Neural cell (in vitro differentiated cells): ENCODE data around the gene LRFN5. TPM values are rescaled to one million over a fixed set of nuclear protein-coding genes. Genes with fewer than 3 reads are reported as not detected.

Experiments
- H2AFZ ChIP-seq: fragments of 200-600, 300-800 bp; sonication (generic), shearing (Covaris generic); 2 replicates; pipeline ENCODE4 v1.6.0; 2014; ENCODE audit warnings: low read depth, mild to moderate bottlenecking, antibody characterized with exemption, low read length, moderate library complexity
- H3F3A ChIP-seq: fragments of 200-600 bp; shearing (Covaris generic); 2 replicates; pipeline ENCODE4 v1.6.1; 2016; ENCODE audit warnings: mild to moderate bottlenecking, moderate library complexity, mixed read lengths, antibody characterized with exemption, low read length; ENCODE audit not compliant: insufficient read depth, poor library complexity, severe bottlenecking
- H3K27ac ChIP-seq: fragments of 200-600, 300-800 bp; sonication (generic), shearing (Covaris generic); 2 replicates; pipeline ENCODE4 v1.5.1; 2014; ENCODE audit warnings: mild to moderate bottlenecking, low read length, moderate library complexity
- H3K27me3 ChIP-seq: fragments of 300-800, 200-600 bp; sonication (generic), shearing (Covaris generic); 2 replicates; pipeline ENCODE4 v1.6.0; 2014; ENCODE audit warnings: mild to moderate bottlenecking, low read depth, low read length, moderate library complexity; ENCODE audit not compliant: insufficient read depth
- H3K36me3 ChIP-seq: fragments of 300-800, 200-600 bp; sonication (generic), shearing (Covaris generic); 2 replicates; pipeline ENCODE4 v1.5.1; 2014; ENCODE audit warnings: mild to moderate bottlenecking, antibody characterized with exemption, low read length, moderate library complexity; ENCODE audit not compliant: insufficient read depth
- H3K4me2 ChIP-seq: fragments of 300-800, 200-600 bp; sonication (generic), shearing (Covaris generic); 2 replicates; pipeline ENCODE4 v1.6.0; 2014; ENCODE audit warnings: mild to moderate bottlenecking, low read length
- H3K4me3 ChIP-seq: fragments of 300-800, 200-600 bp; sonication (generic), shearing (Covaris generic); 2 replicates; pipeline ENCODE4 v1.5.1; 2014; ENCODE audit warnings: mild to moderate bottlenecking, low read length, moderate library complexity
- H3K79me2 ChIP-seq: fragments of 200-600 bp; shearing (Covaris generic); replicated peaks from 2 replicates; pipeline ENCODE4 v1.6.0; 2014; ENCODE audit warnings: mild to moderate bottlenecking, low read length, moderate library complexity; ENCODE audit not compliant: insufficient read depth
- H3K9ac ChIP-seq: fragments of 300-800, 200-600 bp; sonication (generic), shearing (Covaris generic); 2 replicates; pipeline ENCODE4 v1.6.1; 2016; ENCODE audit warnings: mild to moderate bottlenecking, low read length, mixed read lengths
- H3K9me2 ChIP-seq: fragments of 200-600 bp; shearing (Covaris generic); 2 replicates; pipeline ENCODE4 v1.6.1; 2016; ENCODE audit warnings: mild to moderate bottlenecking, low read length, mixed read lengths; ENCODE audit not compliant: insufficient read depth
- H3K9me3 ChIP-seq: fragments of 200-600, 300-800 bp; sonication (generic), shearing (Covaris generic); 2 replicates; pipeline ENCODE4 v1.6.1; 2016; ENCODE audit warnings: mild to moderate bottlenecking, mixed run types, low read length, moderate library complexity, mixed read lengths
- H4K20me1 ChIP-seq: fragments of 200-600 bp; shearing (Covaris generic); 2 replicates; pipeline ENCODE4 v1.6.1; 2016; ENCODE audit warnings: mild to moderate bottlenecking, mixed run types; ENCODE audit not compliant: insufficient read depth
- CTCF ChIP-seq: fragments of 450-650 bp; IDR thresholded peaks from 2 replicates; pipeline ENCODE4 v1.5.1; 2014; ENCODE audit warnings: antibody characterized with exemption, mild to moderate bottlenecking, moderate library complexity; ENCODE audit not compliant: poor library complexity, severe bottlenecking
- EP300 ChIP-seq: fragments of 450-650 bp; conservative IDR thresholded peaks from 2 replicates; pipeline ENCODE4 v1.6.1; 2014; ENCODE audit warnings: antibody characterized with exemption, mild to moderate bottlenecking, moderate library complexity; ENCODE audit not compliant: poor library complexity, severe bottlenecking
- EZH2 ChIP-seq: fragments of 200-600, 300-800 bp; shearing (Covaris generic), sonication (generic); IDR thresholded peaks from 2 replicates; pipeline ENCODE4 v1.6.1; 2014; ENCODE audit warnings: antibody characterized with exemption, low read length, borderline replicate concordance, mild to moderate bottlenecking; ENCODE audit not compliant: insufficient read depth, poor library complexity, severe bottlenecking
- MXI1 ChIP-seq: fragments of 450-650 bp; conservative IDR thresholded peaks from 2 replicates; pipeline ENCODE4 v1.6.1; 2014; ENCODE audit warnings: antibody characterized with exemption, mild to moderate bottlenecking; ENCODE audit not compliant: poor library complexity, severe bottlenecking
- POLR2AphosphoS5 ChIP-seq: IDR thresholded peaks from 2 replicates; pipeline ENCODE4 v1.6.1; 2012
- RAD21 ChIP-seq: fragments of 450-650 bp; conservative IDR thresholded peaks from 2 replicates; pipeline ENCODE4 v1.6.1; 2014; ENCODE audit warnings: antibody characterized with exemption, mild to moderate bottlenecking, moderate library complexity
- REST ChIP-seq: IDR thresholded peaks from 2 replicates; pipeline ENCODE4 v1.6.1; 2012; ENCODE audit warnings: borderline replicate concordance
- SMC3 ChIP-seq: fragments of 450-650 bp; conservative IDR thresholded peaks from 2 replicates; pipeline ENCODE4 v1.6.1; 2014; ENCODE audit warnings: antibody characterized with exemption, mild to moderate bottlenecking, moderate library complexity; ENCODE audit not compliant: poor library complexity
- TAF1 ChIP-seq: IDR thresholded peaks from 2 replicates; pipeline ENCODE4 v1.6.1; 2012; ENCODE audit warnings: low read depth
- polyA plus RNA-seq: library from polyadenylated mRNA; depleted of rRNA; stranded (reverse); fragments of >200 nt; gene quantifications from 2 replicates; pipeline ENCODE4 v1.2.3, GENCODE V29; 2014

The LRFN5 gene
- polyA plus RNA-seq, 1 donor from 2014 or later = 24.5 TPM

- TF ChIP-seq RAD21 (no peak), EP300 (no peak), CTCF (no peak), POLR2AphosphoS5 (no peak), EZH2 (no peak), MXI1 (no peak)
- no peaks in the 10 kb centered on the region for H3K79me2 ChIP-seq
- no peak overlapping the region for H3K4me3 ChIP-seq
- no peaks in the 10 kb centered on the region for H4K20me1 ChIP-seq
- H3K27me3 ChIP-seq = no peaks in the 10 kb centered on the region
- no peaks in the 10 kb centered on the region for H3K36me3 ChIP-seq
- no peak overlapping the region for H3K4me2 ChIP-seq
- no peaks in the 10 kb centered on the region for H3K9me3 ChIP-seq
- H2AFZ ChIP-seq = no peak overlapping the region
- H3K9me2 ChIP-seq = no peaks in the 10 kb centered on the region
- no peaks in the 10 kb centered on the region for H3F3A ChIP-seq
- no peak overlapping the region for H3K9ac ChIP-seq
- no peak overlapping the region for H3K27ac ChIP-seq
These were observed 259.2 kb downstream of the LRFN5 start for GRCh38 chr14:41865894-41866293.

- TF ChIP-seq RAD21 = no peak
- no peak for TF ChIP-seq REST
- no peak for TF ChIP-seq CTCF
- no peak for TF ChIP-seq EZH2
- no peak for TF ChIP-seq EP300
- no peak for TF ChIP-seq POLR2AphosphoS5
- no peak for TF ChIP-seq MXI1
- TF ChIP-seq TAF1 = no peak
- no peak for TF ChIP-seq SMC3
- H3K27me3 ChIP-seq = no peaks in the 10 kb centered on the region
- no peaks in the 10 kb centered on the region for H3K79me2 ChIP-seq
These were observed 261.7 kb downstream of the LRFN5 start for GRCh38 chr14:41868396-41868795.

More at GRCh38 chr14:41868396-41868795, 261.7 kb downstream of the LRFN5 start:
- no peak overlapping the region for H2AFZ ChIP-seq
- no peaks in the 10 kb centered on the region for H3K9me3 ChIP-seq
- H3F3A ChIP-seq = no peaks in the 10 kb centered on the region
- no peak overlapping the region for H3K27ac ChIP-seq
- H3K9ac ChIP-seq = no peak overlapping the region
- no peak overlapping the region for H3K4me3 ChIP-seq
- no peaks in the 10 kb centered on the region for H4K20me1 ChIP-seq
- no peak overlapping the region for H3K4me2 ChIP-seq
- no peaks in the 10 kb centered on the region for H3K36me3 ChIP-seq
- no peaks in the 10 kb centered on the region for H3K9me2 ChIP-seq
